ENCODE measurements around the gene ANO7. TPM values are rescaled to one million over a fixed set of nuclear protein-coding genes. Genes with fewer than 3 reads are reported as not detected.
A peak's percentile ranks its signal among the peaks of the same experiment; 100 is the strongest.

ANO7 gene
- total RNA-seq, 1 donor from 2014 or later: 2.2 TPM

DNA sequence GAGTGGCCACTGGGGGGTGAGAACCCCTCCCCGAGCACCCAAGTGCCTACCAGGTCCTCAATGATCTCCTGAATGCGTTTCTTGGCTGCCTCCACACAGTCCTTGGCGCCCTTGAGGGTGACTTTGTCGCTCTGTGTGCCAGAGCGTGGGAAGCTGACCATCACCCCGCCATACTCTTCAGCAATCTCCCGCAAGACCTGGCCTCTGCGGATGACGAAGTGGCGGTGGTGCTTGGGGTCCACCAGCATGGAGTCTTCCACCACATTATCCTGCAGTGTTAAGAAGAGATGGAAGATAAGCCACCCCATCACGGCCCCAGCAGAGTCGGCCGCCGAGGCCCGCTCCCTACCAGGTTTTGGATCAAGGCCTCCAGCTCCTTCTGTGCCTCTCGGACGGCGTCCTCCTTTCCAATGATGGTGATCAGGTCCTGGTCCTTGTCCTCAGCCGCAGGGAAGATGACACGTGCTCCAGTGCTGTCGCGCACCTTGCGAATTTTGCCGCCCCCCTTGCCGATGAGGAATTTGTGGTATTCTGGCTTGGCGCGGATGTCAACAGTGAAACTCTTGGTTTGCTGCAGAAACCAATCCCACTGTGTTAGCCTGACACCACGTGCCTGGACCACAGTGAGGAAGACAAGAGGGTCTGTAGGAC is 51.2 kb downstream of the ANO7 start:
- Mint-ChIP-seq H3K36me3 (ENCODE audit: low read depth) (peaks cover 81% of the 10 kb centered on the region), H3K27ac (ENCODE audit: unreplicated experiment) (no peak overlapping the region), H3K4me3 (ENCODE audit: unreplicated experiment) (no peak overlapping the region), H3K4me1 (ENCODE audit: low read depth) (peaks cover 10% of the 10 kb centered on the region), H3K9me3 (ENCODE audit: low read depth) (no peaks in the 10 kb centered on the region), H3K27me3 (ENCODE audit: low read depth) (no peaks in the 10 kb centered on the region)
- TF ChIP-seq, protein P1, sequence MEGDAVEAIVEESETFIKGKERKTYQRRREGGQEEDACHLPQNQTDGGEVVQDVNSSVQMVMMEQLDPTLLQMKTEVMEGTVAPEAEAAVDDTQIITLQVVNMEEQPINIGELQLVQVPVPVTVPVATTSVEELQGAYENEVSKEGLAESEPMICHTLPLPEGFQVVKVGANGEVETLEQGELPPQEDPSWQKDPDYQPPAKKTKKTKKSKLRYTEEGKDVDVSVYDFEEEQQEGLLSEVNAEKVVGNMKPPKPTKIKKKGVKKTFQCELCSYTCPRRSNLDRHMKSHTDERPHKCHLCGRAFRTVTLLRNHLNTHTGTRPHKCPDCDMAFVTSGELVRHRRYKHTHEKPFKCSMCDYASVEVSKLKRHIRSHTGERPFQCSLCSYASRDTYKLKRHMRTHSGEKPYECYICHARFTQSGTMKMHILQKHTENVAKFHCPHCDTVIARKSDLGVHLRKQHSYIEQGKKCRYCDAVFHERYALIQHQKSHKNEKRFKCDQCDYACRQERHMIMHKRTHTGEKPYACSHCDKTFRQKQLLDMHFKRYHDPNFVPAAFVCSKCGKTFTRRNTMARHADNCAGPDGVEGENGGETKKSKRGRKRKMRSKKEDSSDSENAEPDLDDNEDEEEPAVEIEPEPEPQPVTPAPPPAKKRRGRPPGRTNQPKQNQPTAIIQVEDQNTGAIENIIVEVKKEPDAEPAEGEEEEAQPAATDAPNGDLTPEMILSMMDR (IDR thresholded peaks at IDR 0.05): no peak
- DNase-seq (ENCODE audit: low spot score): no peak

DNA sequence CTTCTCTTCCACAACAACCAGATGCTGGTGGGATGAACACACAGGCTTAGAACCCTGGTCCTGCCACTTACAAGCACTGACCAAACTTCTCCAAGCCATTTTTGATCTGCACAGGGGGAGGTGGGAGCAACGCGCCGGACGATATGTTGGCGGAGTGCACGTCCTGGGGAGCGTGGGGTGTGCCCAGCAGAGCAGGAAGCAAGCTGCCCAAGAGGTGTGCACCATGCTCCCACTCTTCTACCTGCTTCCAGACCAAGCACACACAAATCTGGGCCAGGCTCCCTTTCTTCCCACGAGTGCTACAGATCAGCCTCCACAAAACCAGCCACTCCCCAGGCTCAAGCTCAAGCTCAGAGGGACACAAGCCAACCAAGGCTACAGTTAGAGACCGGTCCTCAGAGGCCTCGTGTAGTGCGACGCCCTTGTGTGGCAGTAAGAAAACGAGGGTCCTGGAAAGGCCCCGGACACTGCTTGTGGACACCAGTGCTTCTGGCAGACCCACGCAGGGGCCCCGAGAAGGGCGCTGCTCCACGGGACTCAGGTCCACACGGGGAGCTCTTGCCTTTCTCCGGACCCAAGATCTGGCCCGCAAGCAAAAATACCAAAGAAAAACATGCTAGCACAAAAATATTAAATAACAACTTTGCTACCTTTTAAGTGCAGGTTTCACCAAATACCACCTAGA is 52.0 kb downstream of the ANO7 start:
- Mint-ChIP-seq H3K27ac (ENCODE audit: unreplicated experiment) (peak overlapping the region; percentile 10), H3K4me1 (ENCODE audit: low read depth) (peaks cover 10% of the 10 kb centered on the region), H3K27me3 (ENCODE audit: low read depth) (no peaks in the 10 kb centered on the region), H3K36me3 (ENCODE audit: low read depth) (peaks cover 76% of the 10 kb centered on the region), H3K9me3 (ENCODE audit: low read depth) (no peaks in the 10 kb centered on the region), H3K4me3 (ENCODE audit: unreplicated experiment) (no peak overlapping the region)
- DNase-seq (ENCODE audit: low spot score): no peak
- TF ChIP-seq, protein P1 (IDR thresholded peaks at IDR 0.05): no peak

DNA sequence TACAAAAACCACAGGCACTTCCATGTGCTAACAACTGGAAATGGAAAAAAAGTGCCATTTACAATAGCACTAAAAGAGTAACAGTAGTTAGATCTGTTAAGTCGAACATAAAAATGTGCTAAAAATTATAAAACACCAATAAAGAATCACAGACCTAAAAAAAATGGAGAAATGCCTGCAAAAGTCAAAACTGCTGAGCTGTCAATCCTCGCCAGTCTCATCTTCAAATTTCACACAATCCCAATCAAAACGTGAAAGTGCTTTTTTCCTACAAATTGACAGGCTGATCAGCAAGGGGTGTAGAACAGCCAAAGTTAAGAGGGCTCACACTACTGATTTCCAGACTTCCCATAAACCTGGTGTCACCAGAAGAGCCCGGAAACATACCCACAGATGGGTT is 53.2 kb downstream of the ANO7 start:
- H3K36me3 Mint-ChIP-seq (ENCODE audit: low read depth): peaks cover 78% of the 10 kb centered on the region

DNA sequence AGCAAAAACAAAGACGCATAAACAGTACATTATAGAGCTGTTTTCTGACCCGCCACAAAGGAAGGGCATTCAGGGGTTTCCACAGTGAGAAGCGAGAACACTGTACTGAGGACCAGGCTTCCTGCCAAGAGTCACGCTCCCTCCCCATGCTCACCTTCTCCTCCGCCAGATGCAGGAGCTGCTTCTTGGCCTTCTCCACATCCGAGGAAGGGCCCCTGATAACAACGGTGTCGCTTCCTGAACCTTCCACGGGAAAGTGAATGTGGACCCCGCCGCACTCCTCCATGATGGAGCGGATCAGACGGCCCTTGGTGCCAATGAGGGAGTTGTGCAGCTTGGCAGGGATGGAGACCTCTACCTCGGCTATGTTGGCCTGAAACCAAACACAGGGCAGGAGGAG is 53.8 kb downstream of the ANO7 start:
- Mint-ChIP-seq H3K4me3 (ENCODE audit: unreplicated experiment) (no peak overlapping the region), H3K27ac (ENCODE audit: unreplicated experiment) (peak overlapping the region; percentile 12), H3K27me3 (ENCODE audit: low read depth) (no peaks in the 10 kb centered on the region), H3K9me3 (ENCODE audit: low read depth) (no peaks in the 10 kb centered on the region), H3K36me3 (ENCODE audit: low read depth) (peaks cover 79% of the 10 kb centered on the region), H3K4me1 (ENCODE audit: low read depth) (peaks cover 10% of the 10 kb centered on the region)
- DNase-seq (ENCODE audit: low spot score): no peak
- TF ChIP-seq, protein P1 (IDR thresholded peaks at IDR 0.05): no peak

More for the DNA sequence above, 53.2 kb downstream of the ANO7 start:
- Mint-ChIP-seq H3K9me3 (ENCODE audit: low read depth) (no peaks in the 10 kb centered on the region), H3K27me3 (ENCODE audit: low read depth) (no peaks in the 10 kb centered on the region), H3K27ac (ENCODE audit: unreplicated experiment) (peak overlapping the region; percentile 41), H3K4me1 (ENCODE audit: low read depth) (peaks cover 10% of the 10 kb centered on the region), H3K4me3 (ENCODE audit: unreplicated experiment) (no peak overlapping the region)
- TF ChIP-seq, protein P1 (IDR thresholded peaks at IDR 0.05): no peak
- no peak for DNase-seq (ENCODE audit: low spot score)

DNA sequence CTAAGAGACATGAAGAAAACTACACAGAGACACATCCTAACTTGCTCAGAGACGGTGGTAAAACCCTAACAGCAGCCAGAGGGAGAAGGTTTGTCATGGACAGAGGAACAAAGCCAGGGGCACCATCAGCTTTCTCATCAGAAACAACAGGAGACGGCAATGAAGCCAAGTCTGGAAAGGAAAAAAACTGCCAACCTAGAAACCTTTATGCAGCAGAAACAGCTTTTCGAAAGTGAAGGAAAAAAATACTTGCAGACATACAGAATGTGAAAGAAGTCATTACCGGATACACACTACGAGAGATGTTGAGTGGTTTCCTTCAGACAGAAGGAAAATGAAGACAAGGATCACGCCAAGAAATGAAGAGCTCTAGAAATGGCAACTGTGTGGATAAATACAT is 55.9 kb downstream of the ANO7 start:
- no peak for DNase-seq (ENCODE audit: low spot score)
- TF ChIP-seq, protein P1 (IDR thresholded peaks at IDR 0.05): no peak
- no peak overlapping the region for H3K4me3 Mint-ChIP-seq (ENCODE audit: unreplicated experiment)
- no peaks in the 10 kb centered on the region for H3K27me3 Mint-ChIP-seq (ENCODE audit: low read depth)
- H3K9me3 Mint-ChIP-seq (ENCODE audit: low read depth): no peaks in the 10 kb centered on the region
- H3K27ac Mint-ChIP-seq (ENCODE audit: unreplicated experiment): no peak overlapping the region
- H3K36me3 Mint-ChIP-seq (ENCODE audit: low read depth): peaks cover 78% of the 10 kb centered on the region
- H3K4me1 Mint-ChIP-seq (ENCODE audit: low read depth): peaks cover 10% of the 10 kb centered on the region
